Skeletal muscle tissue (tissue), 4 donors: ENCODE measurements around the gene GRM4. TPM values are rescaled to one million over a fixed set of nuclear protein-coding genes. Genes with fewer than 3 reads are reported as not detected.

Source experiments
- H3K27ac ChIP-seq: one replicate; pipeline ENCODE4 v1.7.0; 2013; ENCODE audit warnings: mild to moderate bottlenecking, low read depth, low read length, inconsistent platforms
- H3K27me3 ChIP-seq, 3 donors: one replicate each; pipeline ENCODE4 v1.7.0; 2013; ENCODE audit warnings: low read length in 3 of 3; ENCODE audit not compliant: control insufficient read depth in 3 of 3, insufficient read depth in 3 of 3
- H3K36me3 ChIP-seq, 3 donors: one replicate each; pipeline ENCODE4 v1.7.0; 2013; ENCODE audit warnings: low read length in 3 of 3; ENCODE audit not compliant: control insufficient read depth in 3 of 3, insufficient read depth in 3 of 3
- H3K4me1 ChIP-seq, 3 donors: one replicate each; pipeline ENCODE4 v1.7.0; 2013; ENCODE audit warnings: low read length in 3 of 3, mild to moderate bottlenecking in 3 of 3; ENCODE audit not compliant: control insufficient read depth in 3 of 3, insufficient read depth in 3 of 3
- H3K4me3 ChIP-seq, 3 donors: one replicate each; pipeline ENCODE4 v1.7.0; 2013; ENCODE audit warnings: low read length in 3 of 3
- H3K9ac ChIP-seq, 3 donors: one replicate each; pipeline ENCODE4 v1.7.0; 2013; ENCODE audit warnings: low read length in 3 of 3, mild to moderate bottlenecking in 3 of 3, moderate library complexity in 2 of 3, low read depth in 1 of 3
- H3K9me3 ChIP-seq, 3 donors: one replicate each; pipeline ENCODE4 v1.7.0; 2013; ENCODE audit warnings: low read length in 3 of 3; ENCODE audit not compliant: control insufficient read depth in 3 of 3
- total RNA-seq: library from RNA; depleted of rRNA; stranded (reverse); fragments of >200 nt; gene quantifications from one replicate; pipeline ENCODE4 v1.2.3, GENCODE V29; 2014
- donor health status: Osteomylitis.

GRM4 gene
- total RNA-seq, 1 donor from 2014 or later: 1.6 TPM

DNA sequence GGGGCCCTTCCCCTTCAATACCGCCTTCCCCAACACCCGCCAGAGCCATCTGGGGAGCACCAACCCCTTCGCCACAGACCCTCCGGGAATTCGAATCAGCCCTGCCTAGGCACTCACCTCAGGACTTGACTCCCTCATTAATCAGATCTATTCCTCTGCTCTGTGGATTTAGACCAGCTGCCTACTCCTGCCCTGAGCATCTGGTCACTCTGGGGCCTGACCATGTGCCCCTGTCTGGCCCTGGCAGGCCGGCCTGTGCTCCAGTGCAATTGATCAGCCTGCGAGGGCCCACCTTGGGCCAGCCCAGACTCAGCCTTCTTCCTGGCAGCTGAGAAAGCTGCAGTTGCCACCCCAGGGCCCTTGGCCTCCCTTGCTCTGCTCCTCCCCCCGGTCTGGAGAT lies 46.0 kb downstream of the GRM4 start:
- Histone ChIP-seq H3K9ac (no peak overlapping the region), H3K27me3 (peaks cover 17 to 55% (median 50%) of the 10 kb centered on the region in 3 donors), H3K36me3 (no peaks in the 10 kb centered on the region)

DNA sequence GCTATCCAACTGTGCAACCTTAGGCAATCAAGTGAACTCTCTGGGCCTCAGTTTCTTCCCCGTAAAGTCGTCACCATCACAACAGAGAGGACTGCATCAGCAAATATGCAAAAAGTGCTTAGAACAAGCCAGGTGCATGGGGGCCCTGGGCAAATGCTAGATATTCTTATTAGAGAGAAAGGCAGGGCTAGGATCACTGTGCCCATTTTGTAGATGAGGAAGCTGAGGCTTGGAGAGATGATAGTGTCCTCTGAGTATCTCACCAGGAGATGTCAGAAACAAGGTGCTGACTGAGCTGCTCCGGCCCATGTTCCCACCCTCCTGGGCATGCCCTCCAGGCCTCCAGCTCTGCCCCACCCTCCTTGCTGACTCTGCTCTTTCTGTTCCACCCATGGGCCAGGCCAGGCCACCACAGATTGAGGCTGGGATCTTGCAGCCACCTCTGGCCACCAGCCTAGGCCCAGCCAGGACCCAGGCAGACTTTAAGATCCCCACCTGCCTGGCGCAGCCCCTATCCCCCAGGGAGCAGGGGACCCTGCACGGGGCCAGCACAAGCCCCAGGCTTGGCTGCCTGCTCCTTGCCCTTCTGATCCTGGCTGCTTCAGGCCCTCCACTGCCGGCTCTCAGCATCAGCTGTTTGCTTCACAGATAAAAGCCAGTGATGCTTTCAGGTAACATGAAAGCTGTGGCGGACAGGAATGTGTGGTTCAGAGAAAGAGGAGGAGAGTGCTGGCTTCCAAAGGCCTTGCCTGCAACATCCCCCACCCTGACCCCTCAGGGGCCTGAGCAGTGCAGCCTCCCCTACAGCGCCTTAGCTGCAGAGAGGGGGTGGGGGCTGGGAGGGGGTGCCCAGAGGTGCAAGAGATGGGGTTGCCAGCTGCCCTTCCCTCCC lies 47.6 kb downstream of the GRM4 start:
- no peaks in the 10 kb centered on the region for H3K4me1 ChIP-seq
- no peaks in the 10 kb centered on the region for H3K9me3 ChIP-seq
- H3K9ac ChIP-seq: no peak overlapping the region
- H3K27ac ChIP-seq: no peak overlapping the region
- H3K4me3 ChIP-seq: no peak overlapping the region
- H3K27me3 ChIP-seq: peaks cover 28 to 60% (median 50%) of the 10 kb centered on the region in 3 donors
- no peaks in the 10 kb centered on the region for H3K36me3 ChIP-seq

More for the DNA sequence above, 46.0 kb downstream of the GRM4 start:
- Histone ChIP-seq H3K4me3 (no peak overlapping the region), H3K4me1 (no peaks in the 10 kb centered on the region), H3K9me3 (no peaks in the 10 kb centered on the region), H3K27ac (no peak overlapping the region)

DNA sequence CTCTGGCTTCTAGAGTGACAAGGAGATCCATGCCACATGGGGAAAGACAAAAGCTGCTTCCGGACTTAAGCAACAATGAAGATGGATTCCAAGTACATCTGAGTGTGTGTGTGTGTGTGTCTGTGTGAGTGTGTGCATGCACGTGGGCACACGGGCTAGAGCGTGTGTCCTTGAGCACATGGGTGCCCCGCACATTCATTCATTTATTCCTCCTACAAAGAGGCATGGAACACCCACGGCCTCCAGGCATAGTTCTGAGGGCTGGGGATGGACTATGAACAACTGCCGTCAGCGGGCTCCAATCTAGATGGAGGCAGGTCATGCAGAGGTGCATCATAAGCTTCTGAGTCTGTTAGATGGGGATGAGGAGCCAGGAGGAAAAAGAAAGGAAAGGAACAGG lies 49.1 kb downstream of the GRM4 start:
- no peaks in the 10 kb centered on the region for H3K4me1 ChIP-seq
- H3K27ac ChIP-seq: no peak overlapping the region
- H3K4me3 ChIP-seq: no peak overlapping the region
- no peaks in the 10 kb centered on the region for H3K9me3 ChIP-seq
- no peaks in the 10 kb centered on the region for H3K36me3 ChIP-seq
- no peak overlapping the region for H3K9ac ChIP-seq
- peaks cover 28 to 64% (median 52%) of the 10 kb centered on the region in 3 donors for H3K27me3 ChIP-seq

DNA sequence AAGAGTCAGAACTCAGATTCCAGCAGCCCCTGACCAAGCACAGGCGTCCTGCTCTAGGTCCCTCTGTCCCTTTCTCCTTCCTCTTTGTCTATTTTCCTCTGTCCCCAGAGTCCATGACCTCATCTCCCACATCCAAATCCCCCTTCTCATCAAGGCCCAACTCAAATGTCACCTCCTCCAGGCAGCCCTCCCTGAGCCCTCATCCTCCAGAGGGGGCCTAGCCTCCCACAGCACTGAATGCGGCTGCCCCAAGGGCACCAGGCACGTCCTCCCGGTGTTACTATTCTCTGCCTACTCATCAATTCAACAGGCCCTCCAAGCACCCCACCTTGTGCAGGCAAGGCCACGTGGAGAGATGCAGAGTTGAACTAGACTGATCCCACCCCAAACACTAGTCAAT lies 49.7 kb downstream of the GRM4 start:
- H3K27me3 ChIP-seq: peaks cover 28 to 63% (median 50%) of the 10 kb centered on the region in 3 donors
- H3K4me3 ChIP-seq: no peak overlapping the region
- H3K4me1 ChIP-seq: no peaks in the 10 kb centered on the region
- no peak overlapping the region for H3K9ac ChIP-seq
- H3K9me3 ChIP-seq: no peaks in the 10 kb centered on the region
- H3K27ac ChIP-seq: no peak overlapping the region
- H3K36me3 ChIP-seq: no peaks in the 10 kb centered on the region

DNA sequence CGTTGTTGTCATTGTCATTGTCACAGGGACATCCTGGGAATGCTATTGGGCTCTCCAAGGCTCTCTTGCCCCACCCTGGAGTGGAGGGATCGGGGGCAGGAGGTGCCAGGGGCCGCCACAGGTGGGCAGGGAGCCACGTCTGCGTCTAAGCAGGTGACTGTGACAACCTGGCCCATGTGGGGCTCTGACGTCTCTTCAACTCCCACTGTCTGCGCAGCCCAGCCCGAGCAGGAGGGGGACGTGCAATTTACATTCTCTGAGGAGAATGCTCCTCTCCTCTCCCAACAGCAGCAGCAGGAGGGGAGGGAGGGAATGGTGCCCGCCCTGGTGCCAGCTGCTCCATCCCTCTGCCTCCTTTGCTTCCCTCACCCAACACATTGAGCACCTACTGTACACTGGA lies 50.1 kb downstream of the GRM4 start:
- Histone ChIP-seq H3K36me3 (no peaks in the 10 kb centered on the region), H3K4me3 (no peak overlapping the region), H3K9me3 (no peaks in the 10 kb centered on the region), H3K27ac (no peak overlapping the region), H3K27me3 (peaks cover 28 to 60% (median 50%) of the 10 kb centered on the region in 3 donors), H3K4me1 (no peaks in the 10 kb centered on the region), H3K9ac (no peak overlapping the region)

DNA sequence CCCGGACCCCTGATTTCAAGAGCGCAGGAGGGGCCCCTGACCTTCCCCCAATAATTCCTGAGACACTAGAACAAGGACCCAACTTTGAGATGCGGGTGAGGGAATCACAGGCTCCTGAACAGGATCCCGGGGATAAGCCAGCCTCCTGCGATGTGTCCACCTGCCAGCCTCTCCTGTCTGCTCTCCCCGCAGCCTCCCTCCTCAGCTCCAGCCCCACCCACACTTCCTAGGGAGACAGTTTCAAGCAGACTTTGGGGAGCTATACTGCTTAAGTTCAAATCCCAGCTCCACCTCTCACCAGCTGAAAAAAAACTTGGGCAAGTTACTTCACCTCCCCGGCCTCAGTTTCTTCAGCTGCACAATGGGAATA lies 50.8 kb downstream of the GRM4 start:
- Histone ChIP-seq H3K36me3 (no peaks in the 10 kb centered on the region), H3K9ac (no peak overlapping the region), H3K4me1 (no peaks in the 10 kb centered on the region), H3K27ac (no peak overlapping the region), H3K27me3 (peaks cover 28 to 56% (median 46%) of the 10 kb centered on the region in 3 donors), H3K9me3 (no peaks in the 10 kb centered on the region), H3K4me3 (no peak overlapping the region)

DNA sequence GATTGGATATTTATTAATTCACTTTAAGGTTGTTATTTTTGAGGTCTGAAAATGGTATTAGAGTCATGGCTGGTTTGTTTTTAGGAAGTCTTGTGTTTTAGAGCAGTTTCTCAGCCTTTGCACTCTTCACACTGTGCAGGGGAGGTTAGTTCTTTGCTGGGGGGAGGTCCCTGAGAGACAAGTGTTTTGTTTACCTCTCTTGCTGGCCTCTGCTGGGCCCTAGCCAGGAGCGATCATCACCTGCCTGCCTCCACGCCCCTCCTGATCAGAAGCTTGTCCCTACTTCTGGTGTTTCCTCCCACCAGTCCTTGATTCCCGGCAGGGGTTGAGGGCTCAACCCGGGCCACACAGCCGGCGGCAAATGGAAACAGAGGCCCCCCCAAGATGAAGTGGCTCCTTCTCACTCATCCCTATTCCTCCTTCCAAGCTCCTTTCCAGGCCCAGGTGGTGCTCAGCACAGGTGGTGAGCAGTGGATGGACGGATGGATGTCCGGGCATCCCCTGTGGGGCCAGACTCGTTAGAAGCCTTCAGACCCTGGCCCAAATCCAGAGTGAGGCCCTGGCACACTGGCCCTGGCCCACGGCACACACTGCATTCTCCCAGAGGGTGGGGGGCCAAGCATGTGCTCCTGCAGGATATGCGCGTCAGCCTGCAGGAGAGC lies 51.3 kb downstream of the GRM4 start:
- peaks cover 28 to 51% (median 42%) of the 10 kb centered on the region in 3 donors for H3K27me3 ChIP-seq
- H3K36me3 ChIP-seq: no peaks in the 10 kb centered on the region
- H3K9me3 ChIP-seq: no peaks in the 10 kb centered on the region
- H3K9ac ChIP-seq: no peak overlapping the region
- H3K4me1 ChIP-seq: no peaks in the 10 kb centered on the region
- no peak overlapping the region for H3K4me3 ChIP-seq
- H3K27ac ChIP-seq: no peak overlapping the region

DNA sequence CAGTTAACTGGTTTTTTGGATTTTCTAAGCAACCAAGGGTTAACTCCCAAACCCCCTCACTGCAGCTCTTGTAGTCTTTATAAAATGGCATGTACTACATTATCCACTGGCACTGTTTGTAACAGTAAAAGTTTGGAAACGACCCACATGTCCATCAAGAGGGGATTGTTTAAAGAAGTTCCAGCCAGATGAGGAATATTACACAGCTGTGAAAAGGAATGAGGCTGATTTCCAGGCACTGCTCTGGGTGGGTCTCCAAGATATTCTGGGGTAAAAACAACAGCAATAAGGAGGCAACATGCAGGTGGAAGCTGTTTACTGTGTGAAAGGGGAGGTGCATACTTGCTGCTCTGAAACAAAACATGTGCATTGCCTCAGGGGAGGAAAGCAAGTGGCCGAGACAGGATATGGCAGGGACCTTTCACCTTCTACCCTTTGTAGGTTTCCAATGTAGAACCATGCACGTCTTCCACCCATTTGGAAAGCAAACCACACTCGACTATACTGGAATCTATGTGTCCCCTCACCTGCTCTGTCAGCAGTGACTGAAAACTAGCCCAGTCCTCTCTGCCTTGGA lies 51.9 kb downstream of the GRM4 start:
- Histone ChIP-seq H3K27me3 (peaks cover 28 to 48% (median 42%) of the 10 kb centered on the region in 3 donors), H3K9me3 (no peaks in the 10 kb centered on the region), H3K27ac (no peak overlapping the region), H3K4me3 (no peak overlapping the region), H3K4me1 (no peaks in the 10 kb centered on the region), H3K36me3 (no peaks in the 10 kb centered on the region), H3K9ac (no peak overlapping the region)

DNA sequence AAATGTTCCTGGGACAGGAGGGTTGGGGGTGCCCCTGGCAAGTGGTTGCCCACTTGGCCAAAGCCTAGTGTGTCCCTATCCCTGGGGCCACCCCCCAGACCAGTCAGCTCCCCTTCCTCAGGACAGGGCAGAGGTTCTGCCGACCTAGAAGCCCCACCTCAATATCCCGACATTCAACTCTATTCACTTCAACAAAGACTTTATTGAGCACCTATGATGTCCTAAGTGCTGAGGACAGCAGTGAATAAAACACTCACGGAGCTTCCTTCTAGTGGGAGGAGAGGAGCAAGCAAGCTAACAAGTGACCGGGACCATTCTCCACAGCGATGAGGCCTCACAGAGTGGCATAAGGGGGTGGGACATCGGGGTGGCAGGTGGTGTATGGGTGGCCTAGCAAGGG lies 52.7 kb downstream of the GRM4 start:
- H3K36me3 ChIP-seq: no peaks in the 10 kb centered on the region
- peaks cover 28 to 45% (median 42%) of the 10 kb centered on the region in 3 donors for H3K27me3 ChIP-seq
- H3K9ac ChIP-seq: no peak overlapping the region
- no peak overlapping the region for H3K27ac ChIP-seq
- no peak overlapping the region for H3K4me3 ChIP-seq
- no peaks in the 10 kb centered on the region for H3K9me3 ChIP-seq
- no peaks in the 10 kb centered on the region for H3K4me1 ChIP-seq

DNA sequence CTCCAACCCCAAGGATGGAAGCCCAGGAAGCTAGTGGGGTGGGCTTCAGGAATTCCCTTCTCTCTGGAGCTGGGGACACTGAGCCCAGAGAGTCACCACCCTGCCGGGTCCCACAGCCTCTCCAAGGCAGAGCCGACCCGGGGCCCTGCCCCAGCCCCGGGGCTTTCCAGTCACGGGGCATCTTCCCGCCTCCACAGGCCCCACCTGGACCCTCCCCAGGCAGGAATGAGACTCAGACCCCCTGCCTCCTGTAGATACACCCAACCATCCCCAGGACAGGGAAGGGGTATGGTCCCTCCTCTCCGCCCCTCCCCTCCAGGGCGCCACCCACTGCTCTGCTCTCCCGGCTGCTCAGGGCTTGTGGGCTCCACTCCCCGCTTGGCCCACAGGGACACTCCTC lies 53.3 kb downstream of the GRM4 start:
- Histone ChIP-seq H3K4me1 (no peaks in the 10 kb centered on the region), H3K27me3 (peaks cover 28 to 41% (median 39%) of the 10 kb centered on the region in 3 donors), H3K27ac (no peak overlapping the region), H3K9me3 (no peaks in the 10 kb centered on the region), H3K4me3 (no peak overlapping the region), H3K36me3 (no peaks in the 10 kb centered on the region), H3K9ac (no peak overlapping the region)
